Activated naive CD4-positive, alpha-beta T cell treated with anti-CD3 and anti-CD28 coated beads, Interleukin-2, amount 50 U/mL, for 72 hours (primary cell): ENCODE results near the gene HNRNPLL. TPM values are rescaled to one million over a fixed set of nuclear protein-coding genes. Genes with fewer than 3 reads are reported as not detected.

ENCODE experiments used
- ATAC-seq, 2 donors: fragments of 150-1000 bp; cut with Tn5 transposase; 2 replicates each; pipeline ENCODE4 v1.10.0; 2021; ENCODE audit warnings: mild to moderate bottlenecking in 2 of 2, moderate library complexity in 2 of 2
- DNase-seq, 2 donors: peaks; one replicate each; pipeline ENCODE4 v3.0.0; 2021 to 2022; ENCODE audit warnings: low spot score in 2 of 2
- H3K27ac Mint-ChIP-seq, 2 donors: one replicate each; pipeline ENCODE4 v1.8.0; 2022; ENCODE audit warnings: mild to moderate bottlenecking in 2 of 2, mixed read lengths in 2 of 2
- H3K36me3 Mint-ChIP-seq, 2 donors: one replicate each; pipeline ENCODE4 v1.8.0; 2022; ENCODE audit warnings: mixed read lengths in 2 of 2
- H3K9me3 Mint-ChIP-seq, 2 donors: one replicate each; pipeline ENCODE4 v1.8.0; 2022; ENCODE audit warnings: mixed read lengths in 2 of 2
- total RNA-seq, 2 donors: library from RNA; stranded (reverse); gene quantifications; one replicate each; pipeline ENCODE4 v1.2.3, GENCODE V29; 2022

The HNRNPLL gene
- total RNA-seq, 2 donors from 2014 or later: 49.1 to 61.8 TPM

GRCh38 chr2:38512211-38512610 lies 90.5 kb downstream of the HNRNPLL start:
- Mint-ChIP-seq H3K36me3 (no peaks in the 10 kb centered on the region), H3K9me3 (no peaks in the 10 kb centered on the region), H3K27ac (no peak overlapping the region)
- DNase-seq (no peak), ATAC-seq (no peak)

Other genes with a start within 250 kb of the HNRNPLL start
- gene ATL2, start 225.7 kb downstream of the HNRNPLL start, total RNA-seq: 10 to 100 TPM; 46.3 to 55.8 TPM
- gene GALM, start 63.2 kb upstream of the HNRNPLL start, total RNA-seq: 10 to 100 TPM; 16.1 to 45.0 TPM
- gene SRSF7, start 148.4 kb upstream of the HNRNPLL start, total RNA-seq: 100 to 1,000 TPM; 236 to 294 TPM
- gene GEMIN6, start 175.3 kb upstream of the HNRNPLL start, total RNA-seq: 10 to 100 TPM; 23.8 to 25.4 TPM